ENCODE measurements around the gene KATNIP. TPM values are rescaled to one million over a fixed set of nuclear protein-coding genes. Genes with fewer than 3 reads are reported as not detected.

KATNIP gene
- polyA plus RNA-seq, 1 donor (not counting 4 experiments of a cell fraction or from before 2014, with no cell fraction given): 19.0 TPM

- Histone ChIP-seq H3K27me3 (ENCODE audit: control insufficient read depth, extremely low read depth, insufficient read depth, low read length) (no peaks in the 10 kb centered on the region), H3K27ac (ENCODE audit: control insufficient read depth, insufficient read depth, low read length) (no peak overlapping the region), H3K9ac (ENCODE audit: control insufficient read depth, extremely low read depth, insufficient read depth, low read length) (no peak overlapping the region), H2AFZ (ENCODE audit: control insufficient read depth, low read length) (no peak overlapping the region), H3K9me3 (ENCODE audit: control insufficient read depth, low read depth, low read length) (no peaks in the 10 kb centered on the region), H3K4me3 (ENCODE audit: control insufficient read depth in 2 of 3, extremely low read depth in 1 of 3, insufficient read depth in 2 of 3, low read depth in 1 of 3, low read length in 3 of 3) (no peak overlapping the region), H3K4me1 (ENCODE audit: control insufficient read depth, extremely low read depth, insufficient read depth, low read length) (no peaks in the 10 kb centered on the region), H3K4me2 (ENCODE audit: control insufficient read depth, extremely low read depth, insufficient read depth, low read depth, low read length) (no peak overlapping the region), H3K9me1 (ENCODE audit: control insufficient read depth, extremely low read depth, insufficient read depth, low read length) (no peaks in the 10 kb centered on the region), H4K20me1 (ENCODE audit: control insufficient read depth, extremely low read depth, insufficient read depth, low read length) (no peaks in the 10 kb centered on the region), H3K79me2 (ENCODE audit: control insufficient read depth, insufficient read depth, low read length) (peaks cover 6% of the 10 kb centered on the region), H3K36me3 (ENCODE audit: control insufficient read depth in 2 of 2, extremely low read depth in 1 of 2, insufficient read depth in 2 of 2, low read length in 2 of 2) (peaks cover under 1 to 1% of the 10 kb centered on the region in 2 experiments)
- no peak for TF ChIP-seq CTCF (optimal IDR thresholded peaks at IDR 0.05 in 1 of 3, IDR thresholded peaks at IDR 0.05 in 1 of 3, conservative IDR thresholded peaks at IDR 0.05 in 1 of 3; ENCODE audit: extremely low read depth in 1 of 3, insufficient read depth in 2 of 3, low read length in 3 of 3)
- TF ChIP-seq EZH2 (IDR thresholded peaks at IDR 0.05; ENCODE audit: low read length): no peak
- dilution Hi-C loops (cut with MboI; ENCODE audit: extremely low pct_ligation_motif_present, low sequenced_read_pairs): no loop called here
- FAIRE-seq (no peak), DNase-seq (ENCODE audit: low read depth, low spot score) (no peak)
These were observed 6.5 kb downstream of the KATNIP start for GRCh38 chr16:27556471-27556870.

DNA sequence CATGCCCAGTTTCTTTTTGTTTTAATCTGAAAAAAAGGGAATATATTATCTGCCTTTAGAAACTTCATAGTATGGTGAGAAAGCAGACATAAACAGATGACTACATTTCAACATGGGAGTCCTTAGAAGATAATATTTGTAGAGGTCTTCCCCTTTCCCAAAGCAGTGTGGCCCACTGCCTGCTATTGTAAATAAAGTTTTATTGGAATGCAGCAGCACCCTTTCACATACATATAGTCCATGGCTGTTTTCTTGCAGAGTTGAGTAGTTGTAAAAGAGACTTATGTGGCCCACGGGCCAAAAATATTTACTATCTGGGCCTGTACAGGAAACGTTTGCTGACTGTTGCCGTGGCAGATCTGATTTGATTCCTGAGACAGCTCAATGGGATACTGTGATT, 8.5 kb downstream of the KATNIP start:
- peaks cover 1 to 4% of the 10 kb centered on the region in 2 experiments for H3K36me3 ChIP-seq (ENCODE audit: control insufficient read depth in 2 of 2, extremely low read depth in 1 of 2, insufficient read depth in 2 of 2, low read length in 2 of 2)
- H3K4me1 ChIP-seq (ENCODE audit: control insufficient read depth, extremely low read depth, insufficient read depth, low read length): no peaks in the 10 kb centered on the region
- no peaks in the 10 kb centered on the region for H3K9me1 ChIP-seq (ENCODE audit: control insufficient read depth, extremely low read depth, insufficient read depth, low read length)
- H3K27me3 ChIP-seq (ENCODE audit: control insufficient read depth, extremely low read depth, insufficient read depth, low read length): no peaks in the 10 kb centered on the region
- no peak overlapping the region for H3K9ac ChIP-seq (ENCODE audit: control insufficient read depth, extremely low read depth, insufficient read depth, low read length)
- FAIRE-seq (no peak), DNase-seq (ENCODE audit: low read depth, low spot score) (no peak)
- H3K4me2 ChIP-seq (ENCODE audit: control insufficient read depth, extremely low read depth, insufficient read depth, low read depth, low read length): no peak overlapping the region
- dilution Hi-C loops (cut with MboI; ENCODE audit: extremely low pct_ligation_motif_present, low sequenced_read_pairs): no loop called here
- H3K4me3 ChIP-seq (ENCODE audit: control insufficient read depth in 2 of 3, extremely low read depth in 1 of 3, insufficient read depth in 2 of 3, low read depth in 1 of 3, low read length in 3 of 3): no peak overlapping the region
- H4K20me1 ChIP-seq (ENCODE audit: control insufficient read depth, extremely low read depth, insufficient read depth, low read length): no peaks in the 10 kb centered on the region
- H3K9me3 ChIP-seq (ENCODE audit: control insufficient read depth, low read depth, low read length): no peaks in the 10 kb centered on the region
- no peak for TF ChIP-seq EZH2 (IDR thresholded peaks at IDR 0.05; ENCODE audit: low read length)
- no peak for TF ChIP-seq CTCF (optimal IDR thresholded peaks at IDR 0.05 in 1 of 3, IDR thresholded peaks at IDR 0.05 in 1 of 3, conservative IDR thresholded peaks at IDR 0.05 in 1 of 3; ENCODE audit: extremely low read depth in 1 of 3, insufficient read depth in 2 of 3, low read length in 3 of 3)
- H3K79me2 ChIP-seq (ENCODE audit: control insufficient read depth, insufficient read depth, low read length): peaks cover 4% of the 10 kb centered on the region
- no peak overlapping the region for H2AFZ ChIP-seq (ENCODE audit: control insufficient read depth, low read length)
- no peak overlapping the region for H3K27ac ChIP-seq (ENCODE audit: control insufficient read depth, insufficient read depth, low read length)
